ENCODE measurements around the gene ZNG1A. TPM values are rescaled to one million over a fixed set of nuclear protein-coding genes. Genes with fewer than 3 reads are reported as not detected.
"Not testable (repeated sequence)": the region's sequence is repeated elsewhere in the genome, so short reads cannot be mapped to it uniquely, and the experiment has no call there.

ZNG1A gene
- total RNA-seq, 2 experiments from 2014 or later, result 44.5 to 47.4 TPM

GRCh38 chr9:215631-216155 lies 36.8 kb upstream of the ZNG1A start:
- H3K27me3 Mint-ChIP-seq, result peaks cover 15% of the 10 kb centered on the region
- POLR2A ChIA-PET, result interaction anchor here (0.8 to 1.1 kb wide), 2 partner anchors 9 to 80 kb away, joined by 3 to 7 read pairs; no protein-coding TSS in a partner anchor
- H3K27ac Mint-ChIP-seq, result no peak overlapping the region
- TF ChIP-seq CTCF (IDR thresholded peaks at IDR 0.05), result no peak
- H3K4me1 Mint-ChIP-seq (ENCODE audit: low read depth), result peaks cover 9% of the 10 kb centered on the region
- H3K9me3 Mint-ChIP-seq, result no peaks in the 10 kb centered on the region
- CTCF ChIA-PET, result interaction anchor here (0.9 to 1.6 kb wide), 8 partner anchors 19 to 111 kb away, joined by 3 to 7 read pairs (median 4); no protein-coding TSS in a partner anchor
- intact Hi-C loops (cut with micrococcal nuclease), result no loop called here
- H3K4me3 Mint-ChIP-seq, result peak overlapping the region; percentile 76
- no peak for ATAC-seq
- no peaks in the 10 kb centered on the region for H3K36me3 Mint-ChIP-seq (ENCODE audit: low read depth)
- no peak for DNase-seq

- DNase-seq, result peak; percentile 73
- POLR2A ChIA-PET, result interaction anchor here (0.8 to 1.1 kb wide), 4 partner anchors 10 to 81 kb away, joined by 3 to 7 read pairs (median 3); no protein-coding TSS in a partner anchor
Measured at GRCh38 chr9:214648-215493, 36.0 kb upstream of the ZNG1A start, which contains the start of gene DOCK8. Gene DOCK8, plus strand, starts transcription at chr9:214865. Its CDS starts 112 bp downstream, at chr9:214977.

GRCh38 chr9:214351-214647 lies 35.4 kb upstream of the ZNG1A start:
- no peak for TF ChIP-seq CTCF (IDR thresholded peaks at IDR 0.05)
- ATAC-seq (no peak), DNase-seq (no peak)
- H3K9me3 Mint-ChIP-seq, result no peaks in the 10 kb centered on the region
- H3K27ac Mint-ChIP-seq, result peak overlapping the region; percentile 36
- intact Hi-C loops (cut with micrococcal nuclease), result loop anchor here (5.0 kb wide), 1 partner anchor 58 kb away; no protein-coding TSS in a partner anchor
- H3K4me1 Mint-ChIP-seq (ENCODE audit: low read depth), result peaks cover 9% of the 10 kb centered on the region
- no peaks in the 10 kb centered on the region for H3K36me3 Mint-ChIP-seq (ENCODE audit: low read depth)
- CTCF ChIA-PET, result interaction anchor here (0.7 to 1.6 kb wide), 12 partner anchors 11 to 115 kb away, joined by 3 to 5 read pairs (median 4); no protein-coding TSS in a partner anchor
- H3K4me3 Mint-ChIP-seq, result peak overlapping the region; percentile 76
- POLR2A ChIA-PET, result interaction anchor here (0.8 to 1.0 kb wide), 2 partner anchors 59 to 74 kb away, joined by 3 read pairs; no protein-coding TSS in a partner anchor
- H3K27me3 Mint-ChIP-seq, result peaks cover 15% of the 10 kb centered on the region

More at GRCh38 chr9:214648-215493, 36.0 kb upstream of the ZNG1A start, which contains the start of gene DOCK8:
- Mint-ChIP-seq H3K9me3 (no peaks in the 10 kb centered on the region), H3K36me3 (ENCODE audit: low read depth) (no peaks in the 10 kb centered on the region), H3K4me1 (ENCODE audit: low read depth) (peaks cover 9% of the 10 kb centered on the region), H3K27me3 (peaks cover 15% of the 10 kb centered on the region), H3K27ac (peak within 1 kb of the TSS; percentile 36), H3K4me3 (peak within 1 kb of the TSS; percentile 76)
- CTCF ChIA-PET, result interaction anchor here (0.7 to 1.6 kb wide), 17 partner anchors 11 to 114 kb away, joined by 3 to 7 read pairs (median 4); no protein-coding TSS in a partner anchor
- peak; percentile 89 for ATAC-seq
- no peak for TF ChIP-seq CTCF (IDR thresholded peaks at IDR 0.05)
- intact Hi-C loops (cut with micrococcal nuclease), result loop anchor here (5.0 kb wide), 1 partner anchor 57 kb away; no protein-coding TSS in a partner anchor

GRCh38 chr9:213901-214300 lies 35.0 kb upstream of the ZNG1A start:
- not testable (repeated sequence) for H3K36me3 Mint-ChIP-seq (ENCODE audit: low read depth); H3K9me3 Mint-ChIP-seq; H3K27ac Mint-ChIP-seq; H3K4me1 Mint-ChIP-seq (ENCODE audit: low read depth); ATAC-seq; DNase-seq
- H3K4me3 Mint-ChIP-seq, result peak overlapping the region; percentile 76
- CTCF ChIA-PET, result interaction anchor here (1.1 to 1.4 kb wide), 6 partner anchors 28 to 115 kb away, joined by 3 to 5 read pairs (median 4); no protein-coding TSS in a partner anchor
- peaks cover 15% of the 10 kb centered on the region for H3K27me3 Mint-ChIP-seq
- intact Hi-C loops (cut with micrococcal nuclease), result loop anchor here (5.0 kb wide), 1 partner anchor 58 kb away; no protein-coding TSS in a partner anchor
- POLR2A ChIA-PET, result interaction anchor here (0.8 kb wide), 1 partner anchor 59 kb away, joined by 3 read pairs; no protein-coding TSS in a partner anchor

- CTCF ChIA-PET, result no interaction called here
- H3K36me3 Mint-ChIP-seq (ENCODE audit: low read depth), result no peaks in the 10 kb centered on the region
- H3K4me3 Mint-ChIP-seq, result no peak overlapping the region
- H3K9me3 Mint-ChIP-seq, result no peaks in the 10 kb centered on the region
- no peak overlapping the region for H3K27ac Mint-ChIP-seq
- POLR2A ChIA-PET, result no interaction called here
- DNase-seq (no peak), ATAC-seq (no peak)
- H3K4me1 Mint-ChIP-seq (ENCODE audit: low read depth), result peaks cover 9% of the 10 kb centered on the region
- H3K27me3 Mint-ChIP-seq, result peaks cover 13% of the 10 kb centered on the region
- intact Hi-C loops (cut with micrococcal nuclease), result loop anchor here (5.0 kb wide), 1 partner anchor 60 kb away; no protein-coding TSS in a partner anchor
- no peak for TF ChIP-seq CTCF (IDR thresholded peaks at IDR 0.05)
Measured at GRCh38 chr9:212297-212696, 33.4 kb upstream of the ZNG1A start.
